ENCODE results near the gene SKIDA1. TPM values are rescaled to one million over a fixed set of nuclear protein-coding genes. Genes with fewer than 3 reads are reported as not detected.
A peak's percentile ranks its signal among the peaks of the same experiment; 100 is the strongest.

The SKIDA1 gene
- total RNA-seq, 1 experiment from 2014 or later: 6.3 TPM

DNA sequence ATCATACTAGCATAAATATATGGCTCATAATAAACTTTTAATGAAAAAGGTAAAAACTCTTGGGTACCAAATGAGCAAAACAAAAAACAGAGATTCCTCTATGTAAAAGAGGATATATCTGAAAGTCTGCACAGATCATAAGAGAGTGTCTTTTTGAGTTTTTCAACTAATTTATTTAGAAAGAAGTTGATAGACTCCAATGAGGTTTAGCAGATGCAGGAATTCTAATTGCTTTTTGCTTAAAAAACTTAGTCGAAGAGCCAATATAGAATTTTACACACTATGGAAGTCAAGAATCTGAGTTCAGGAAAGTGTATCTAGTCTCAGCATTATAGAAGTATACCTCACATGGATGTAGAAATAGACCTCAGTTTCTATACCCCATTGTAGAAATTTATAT, 5.2 kb upstream of the SKIDA1 start:
- Histone ChIP-seq H3K9me3 (no peaks in the 10 kb centered on the region), H3K27me3 (replicated peaks; ENCODE audit: control insufficient read depth, insufficient read depth, low read length) (no peaks in the 10 kb centered on the region), H3K4me1 (peaks cover 27% of the 10 kb centered on the region), H3K4me3 (ENCODE audit: low read depth, low read length) (no peak overlapping the region), H3K36me3 (ENCODE audit: control insufficient read depth, insufficient read depth, low read length) (no peaks in the 10 kb centered on the region)
- CTCF ChIA-PET: no interaction called here
- no TSS peak for BruUV-seq (replicated peaks)
- DNase-seq: no peak
- Mint-ChIP-seq H3K36me3 (ENCODE audit: insufficient read depth, unreplicated experiment) (peaks cover 44% of the 10 kb centered on the region), H3K4me3 (ENCODE audit: unreplicated experiment) (no peak overlapping the region), H3K27me3 (ENCODE audit: insufficient read depth, unreplicated experiment) (no peaks in the 10 kb centered on the region), H3K27ac (ENCODE audit: unreplicated experiment) (no peak overlapping the region), H3K9me3 (ENCODE audit: unreplicated experiment) (no peaks in the 10 kb centered on the region), H3K4me1 (ENCODE audit: low read depth, unreplicated experiment) (peaks cover 23% of the 10 kb centered on the region)
- POLR2A ChIA-PET: no interaction called here
- intact Hi-C loops (cut with micrococcal nuclease; ENCODE audit: unreplicated experiment): loop anchor here (5.0 kb wide), 1 partner anchor 792 kb away; the partner anchor contains the start of gene BMI1
- TF ChIP-seq, protein P1, sequence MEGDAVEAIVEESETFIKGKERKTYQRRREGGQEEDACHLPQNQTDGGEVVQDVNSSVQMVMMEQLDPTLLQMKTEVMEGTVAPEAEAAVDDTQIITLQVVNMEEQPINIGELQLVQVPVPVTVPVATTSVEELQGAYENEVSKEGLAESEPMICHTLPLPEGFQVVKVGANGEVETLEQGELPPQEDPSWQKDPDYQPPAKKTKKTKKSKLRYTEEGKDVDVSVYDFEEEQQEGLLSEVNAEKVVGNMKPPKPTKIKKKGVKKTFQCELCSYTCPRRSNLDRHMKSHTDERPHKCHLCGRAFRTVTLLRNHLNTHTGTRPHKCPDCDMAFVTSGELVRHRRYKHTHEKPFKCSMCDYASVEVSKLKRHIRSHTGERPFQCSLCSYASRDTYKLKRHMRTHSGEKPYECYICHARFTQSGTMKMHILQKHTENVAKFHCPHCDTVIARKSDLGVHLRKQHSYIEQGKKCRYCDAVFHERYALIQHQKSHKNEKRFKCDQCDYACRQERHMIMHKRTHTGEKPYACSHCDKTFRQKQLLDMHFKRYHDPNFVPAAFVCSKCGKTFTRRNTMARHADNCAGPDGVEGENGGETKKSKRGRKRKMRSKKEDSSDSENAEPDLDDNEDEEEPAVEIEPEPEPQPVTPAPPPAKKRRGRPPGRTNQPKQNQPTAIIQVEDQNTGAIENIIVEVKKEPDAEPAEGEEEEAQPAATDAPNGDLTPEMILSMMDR (IDR thresholded peaks at IDR 0.05; ENCODE audit: insufficient read depth in 1 of 2, low read depth in 1 of 2, low read length in 1 of 2, severe bottlenecking in 1 of 2, unreplicated experiment in 1 of 2): no peak

DNA sequence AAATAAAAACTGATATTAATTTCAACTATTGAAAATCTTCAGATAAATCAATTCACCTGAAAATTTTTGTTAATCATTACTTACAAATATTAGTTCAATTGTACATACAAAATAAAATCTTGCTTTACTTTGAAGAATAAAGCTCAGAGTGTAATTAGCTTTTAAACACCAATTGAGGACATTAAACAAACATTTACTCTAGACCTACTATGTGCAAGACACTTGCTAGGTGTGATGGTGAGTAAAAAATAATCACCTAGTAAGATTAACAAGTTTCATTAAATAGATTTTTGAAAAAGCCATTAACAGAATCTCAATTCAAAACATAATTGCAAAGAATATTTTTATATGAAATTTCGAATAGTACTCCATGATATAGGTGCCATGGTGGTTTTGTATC, 4.7 kb upstream of the SKIDA1 start:
- BruUV-seq (replicated peaks): no TSS peak

DNA sequence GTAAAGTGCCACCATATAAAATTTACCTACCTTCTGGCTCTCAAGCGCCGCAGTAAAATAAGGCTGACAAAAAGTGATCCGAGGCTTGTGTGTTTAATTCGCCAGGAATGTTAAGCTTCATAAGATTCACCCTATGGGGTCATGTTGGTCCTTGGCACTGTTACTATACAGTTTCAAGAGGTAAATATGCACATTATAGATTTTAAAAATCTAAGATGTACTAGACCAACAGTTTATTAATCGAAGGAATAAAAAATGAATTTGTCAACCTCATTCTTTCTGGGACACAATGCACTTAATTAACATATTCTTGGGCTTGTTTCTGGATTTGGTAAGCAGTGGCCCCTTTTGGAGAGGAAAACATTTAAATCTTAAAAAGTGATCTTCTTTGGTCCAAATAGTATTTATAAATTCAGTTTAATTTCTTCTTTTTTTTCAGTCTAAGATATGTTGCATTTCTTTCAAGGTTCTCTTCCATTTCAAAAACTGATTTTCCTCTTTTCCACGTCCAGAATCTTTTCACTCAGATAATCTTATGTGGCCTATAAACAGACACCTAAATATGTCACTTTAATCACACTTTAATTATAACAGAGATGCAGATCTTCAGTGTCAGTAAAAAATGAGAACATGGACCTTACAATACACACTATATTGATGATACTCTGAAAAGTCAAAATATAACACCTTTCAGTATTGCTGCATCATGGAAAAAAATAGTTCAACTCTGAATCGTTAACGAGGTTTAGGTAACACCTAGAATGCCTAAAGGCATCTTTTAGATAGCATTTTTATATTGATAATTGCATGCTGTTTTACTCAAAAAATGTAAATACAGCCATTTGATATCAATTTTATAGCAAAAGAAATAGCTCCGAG, 3.8 kb upstream of the SKIDA1 start:
- CTCF ChIA-PET: interaction anchor here (0.7 kb wide), 1 partner anchor 34 kb away, joined by 3 read pairs; no protein-coding TSS in a partner anchor
- peaks cover 23% of the 10 kb centered on the region for H3K4me1 ChIP-seq
- H3K27me3 ChIP-seq (replicated peaks; ENCODE audit: control insufficient read depth, insufficient read depth, low read length): no peaks in the 10 kb centered on the region
- no peaks in the 10 kb centered on the region for H3K36me3 ChIP-seq (ENCODE audit: control insufficient read depth, insufficient read depth, low read length)
- Mint-ChIP-seq H3K4me1 (ENCODE audit: low read depth, unreplicated experiment) (peaks cover 23% of the 10 kb centered on the region), H3K27ac (ENCODE audit: unreplicated experiment) (peak overlapping the region; percentile 98), H3K9me3 (ENCODE audit: unreplicated experiment) (no peaks in the 10 kb centered on the region), H3K4me3 (ENCODE audit: unreplicated experiment) (peak overlapping the region; percentile 88), H3K27me3 (ENCODE audit: insufficient read depth, unreplicated experiment) (no peaks in the 10 kb centered on the region), H3K36me3 (ENCODE audit: insufficient read depth, unreplicated experiment) (peaks cover 46% of the 10 kb centered on the region)
- no peaks in the 10 kb centered on the region for H3K9me3 ChIP-seq
- no TSS peak for BruUV-seq (replicated peaks)
- no peak for DNase-seq
- TF ChIP-seq, protein P1 (IDR thresholded peaks at IDR 0.05; ENCODE audit: insufficient read depth in 1 of 2, low read depth in 1 of 2, low read length in 1 of 2, severe bottlenecking in 1 of 2, unreplicated experiment in 1 of 2): no peak
- POLR2A ChIA-PET: interaction anchor here (4.4 kb wide), 1 partner anchor 33 kb away, joined by 47 read pairs; no protein-coding TSS in a partner anchor
- no peak overlapping the region; the same call in 1 of the 2 replicates for H3K4me3 ChIP-seq (ENCODE audit: low read depth, low read length)
- intact Hi-C loops (cut with micrococcal nuclease; ENCODE audit: unreplicated experiment): loop anchor here (5.0 kb wide), 1 partner anchor 432 kb away; no protein-coding TSS in a partner anchor

More for the DNA sequence above, 4.7 kb upstream of the SKIDA1 start:
- TF ChIP-seq, protein P1 (IDR thresholded peaks at IDR 0.05; ENCODE audit: insufficient read depth in 1 of 2, low read depth in 1 of 2, low read length in 1 of 2, severe bottlenecking in 1 of 2, unreplicated experiment in 1 of 2): no peak
- Mint-ChIP-seq H3K27me3 (ENCODE audit: insufficient read depth, unreplicated experiment) (no peaks in the 10 kb centered on the region), H3K9me3 (ENCODE audit: unreplicated experiment) (no peaks in the 10 kb centered on the region), H3K4me3 (ENCODE audit: unreplicated experiment) (no peak overlapping the region), H3K36me3 (ENCODE audit: insufficient read depth, unreplicated experiment) (peaks cover 44% of the 10 kb centered on the region), H3K4me1 (ENCODE audit: low read depth, unreplicated experiment) (peaks cover 23% of the 10 kb centered on the region), H3K27ac (ENCODE audit: unreplicated experiment) (no peak overlapping the region)
- no peaks in the 10 kb centered on the region for H3K27me3 ChIP-seq (replicated peaks; ENCODE audit: control insufficient read depth, insufficient read depth, low read length)
- ChIA-PET POLR2A (no interaction called here), CTCF (no interaction called here)
- no peaks in the 10 kb centered on the region for H3K36me3 ChIP-seq (ENCODE audit: control insufficient read depth, insufficient read depth, low read length)
- DNase-seq: no peak
- H3K4me1 ChIP-seq: peaks cover 23% of the 10 kb centered on the region
- H3K4me3 ChIP-seq (ENCODE audit: low read depth, low read length): no peak overlapping the region
- H3K9me3 ChIP-seq: no peaks in the 10 kb centered on the region
- intact Hi-C loops (cut with micrococcal nuclease; ENCODE audit: unreplicated experiment): loop anchor here (5.0 kb wide), 1 partner anchor 792 kb away; the partner anchor contains the start of gene BMI1

Data from Caco-2 (cell line).